Type B pancreatic cell (in vitro differentiated cells): ENCODE results near the gene CENPO. TPM values are rescaled to one million over a fixed set of nuclear protein-coding genes. Genes with fewer than 3 reads are reported as not detected.
A peak's percentile ranks its signal among the peaks of the same experiment; 100 is the strongest.
"Not testable (repeated sequence)": the region's sequence is repeated elsewhere in the genome, so short reads cannot be mapped to it uniquely, and the experiment has no call there.

Experiments used
- DNase-seq: peaks from one replicate; pipeline ENCODE4 v3.0.0; 2021; ENCODE audit warnings: mixed read lengths; ENCODE audit not compliant: unreplicated experiment; ENCODE audit errors: extremely low spot score
- H3K27ac Mint-ChIP-seq: 2 replicates; pipeline ENCODE4 v1.8.0; 2021; ENCODE audit warnings: mild to moderate bottlenecking, mixed read lengths
- H3K27me3 Mint-ChIP-seq: 2 replicates; pipeline ENCODE4 v1.8.0; 2021; ENCODE audit warnings: mixed read lengths
- H3K36me3 Mint-ChIP-seq: 2 replicates; pipeline ENCODE4 v1.8.0; 2021; ENCODE audit warnings: mixed read lengths
- H3K4me1 Mint-ChIP-seq: one replicate; pipeline ENCODE4 v1.8.0; 2021; ENCODE audit warnings: mixed read lengths; ENCODE audit not compliant: unreplicated experiment
- H3K4me3 Mint-ChIP-seq: 2 replicates; pipeline ENCODE4 v1.8.0; 2021; ENCODE audit warnings: mild to moderate bottlenecking, mixed read lengths
- H3K9me3 Mint-ChIP-seq: 2 replicates; pipeline ENCODE4 v1.8.0; 2021; ENCODE audit warnings: mixed read lengths
- total RNA-seq: library from RNA; stranded (reverse); gene quantifications from 2 replicates; pipeline ENCODE4 v1.2.1, GENCODE V29; 2021; ENCODE audit warnings: low replicate concordance
- TF ChIP-seq, protein P1 (sequence below): fragments of 200-600 bp; sonication (generic); conservative IDR thresholded peaks from 2 replicates; pipeline ENCODE4 v1.5.0; 2021; ENCODE audit warnings: antibody characterized with exemption, mild to moderate bottlenecking

The CENPO gene
- total RNA-seq, 1 donor from 2014 or later: 39.7 TPM

DNA sequence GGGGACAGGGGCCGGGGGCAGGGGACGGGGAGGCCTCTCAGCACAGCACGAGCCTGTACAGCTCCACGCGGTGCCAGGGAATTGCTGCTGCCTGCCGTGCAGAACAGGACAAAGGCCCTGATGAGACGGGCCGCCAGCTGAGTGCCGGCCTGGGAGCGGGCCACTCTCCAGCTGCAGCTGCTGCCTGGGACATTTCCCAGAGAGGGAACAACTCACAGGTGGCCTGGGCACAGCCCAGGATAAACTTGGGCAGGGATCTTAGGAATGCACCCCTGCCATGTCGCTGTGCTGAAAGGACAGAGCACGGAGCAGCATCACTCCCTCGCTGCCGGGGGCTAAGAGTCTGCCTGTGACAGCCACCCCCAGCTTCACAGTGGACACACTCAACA lies 38.8 kb downstream of the CENPO start:
- TF ChIP-seq, protein P1, sequence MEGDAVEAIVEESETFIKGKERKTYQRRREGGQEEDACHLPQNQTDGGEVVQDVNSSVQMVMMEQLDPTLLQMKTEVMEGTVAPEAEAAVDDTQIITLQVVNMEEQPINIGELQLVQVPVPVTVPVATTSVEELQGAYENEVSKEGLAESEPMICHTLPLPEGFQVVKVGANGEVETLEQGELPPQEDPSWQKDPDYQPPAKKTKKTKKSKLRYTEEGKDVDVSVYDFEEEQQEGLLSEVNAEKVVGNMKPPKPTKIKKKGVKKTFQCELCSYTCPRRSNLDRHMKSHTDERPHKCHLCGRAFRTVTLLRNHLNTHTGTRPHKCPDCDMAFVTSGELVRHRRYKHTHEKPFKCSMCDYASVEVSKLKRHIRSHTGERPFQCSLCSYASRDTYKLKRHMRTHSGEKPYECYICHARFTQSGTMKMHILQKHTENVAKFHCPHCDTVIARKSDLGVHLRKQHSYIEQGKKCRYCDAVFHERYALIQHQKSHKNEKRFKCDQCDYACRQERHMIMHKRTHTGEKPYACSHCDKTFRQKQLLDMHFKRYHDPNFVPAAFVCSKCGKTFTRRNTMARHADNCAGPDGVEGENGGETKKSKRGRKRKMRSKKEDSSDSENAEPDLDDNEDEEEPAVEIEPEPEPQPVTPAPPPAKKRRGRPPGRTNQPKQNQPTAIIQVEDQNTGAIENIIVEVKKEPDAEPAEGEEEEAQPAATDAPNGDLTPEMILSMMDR: no peak
- Mint-ChIP-seq H3K27ac (no peak overlapping the region), H3K27me3 (peaks cover 3% of the 10 kb centered on the region), H3K4me1 (peaks cover 21% of the 10 kb centered on the region), H3K36me3 (peaks cover 11% of the 10 kb centered on the region), H3K9me3 (no peaks in the 10 kb centered on the region), H3K4me3 (no peak overlapping the region)
- DNase-seq: no peak

DNA sequence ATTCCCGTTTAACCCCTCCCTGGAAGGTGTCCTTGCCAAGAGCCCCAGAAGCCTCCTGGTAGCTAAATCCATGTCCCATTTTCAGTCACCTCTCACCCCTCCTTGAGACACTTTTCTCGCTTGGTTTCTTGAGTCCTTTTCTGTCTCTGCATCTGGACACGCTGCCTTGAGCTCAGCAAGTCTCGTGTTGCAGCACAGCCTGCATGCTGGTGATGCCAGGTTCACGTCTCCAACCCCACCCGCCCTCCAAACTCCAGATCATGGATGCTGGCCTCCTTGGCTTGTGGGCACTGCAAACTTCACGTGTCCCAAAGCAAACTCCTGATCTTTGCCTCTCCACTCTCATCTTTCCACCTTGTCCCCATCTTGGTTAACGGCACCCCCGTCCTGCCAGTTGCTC lies 39.3 kb downstream of the CENPO start:
- Mint-ChIP-seq H3K27ac (peak overlapping the region; percentile 22), H3K9me3 (no peaks in the 10 kb centered on the region), H3K27me3 (peaks cover 3% of the 10 kb centered on the region), H3K36me3 (peaks cover 15% of the 10 kb centered on the region), H3K4me1 (peaks cover 20% of the 10 kb centered on the region), H3K4me3 (no peak overlapping the region)
- TF ChIP-seq, protein P1: no peak
- no peak for DNase-seq

DNA sequence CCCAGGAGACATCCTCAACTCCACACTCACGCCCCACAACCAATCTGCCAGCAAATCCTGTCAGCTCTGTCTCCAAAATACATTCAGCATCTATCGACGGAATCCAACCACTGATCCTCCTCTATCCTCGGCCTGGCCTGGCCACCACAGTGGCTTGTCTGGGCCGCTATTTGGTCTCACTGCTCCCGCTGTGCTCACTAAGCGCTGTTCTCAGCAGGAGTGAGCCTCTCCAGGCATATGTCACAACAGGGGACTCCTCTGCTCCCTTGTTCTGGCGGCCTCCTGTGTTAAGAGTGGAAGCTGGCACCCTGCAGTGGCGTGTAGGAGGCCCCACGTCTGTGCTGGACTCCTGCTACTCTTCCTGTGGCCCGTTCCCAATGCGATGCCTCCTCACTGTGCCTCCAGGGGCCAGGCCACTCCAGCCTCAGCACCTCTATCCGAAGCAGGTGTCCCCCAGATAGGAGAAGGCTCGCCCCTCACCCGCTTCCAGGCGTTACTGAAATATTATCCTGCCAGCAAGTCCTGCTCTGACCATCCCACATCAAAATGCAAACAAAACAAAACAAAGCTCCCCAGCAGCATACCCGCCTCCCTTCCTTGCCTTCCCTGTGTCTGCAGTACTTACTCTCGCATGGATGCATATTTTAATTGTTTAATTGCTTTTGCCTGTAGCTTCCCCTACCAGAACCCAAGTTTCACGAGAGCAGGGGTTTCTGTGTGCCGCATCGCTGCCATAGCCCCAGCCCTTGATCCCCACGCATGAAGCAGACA lies 39.9 kb downstream of the CENPO start:
- no peak for DNase-seq
- Mint-ChIP-seq H3K36me3 (peaks cover 15% of the 10 kb centered on the region), H3K4me1 (peaks cover 14% of the 10 kb centered on the region), H3K9me3 (no peaks in the 10 kb centered on the region), H3K4me3 (no peak overlapping the region), H3K27ac (peak overlapping the region; percentile 22), H3K27me3 (no peaks in the 10 kb centered on the region)
- TF ChIP-seq, protein P1: no peak

DNA sequence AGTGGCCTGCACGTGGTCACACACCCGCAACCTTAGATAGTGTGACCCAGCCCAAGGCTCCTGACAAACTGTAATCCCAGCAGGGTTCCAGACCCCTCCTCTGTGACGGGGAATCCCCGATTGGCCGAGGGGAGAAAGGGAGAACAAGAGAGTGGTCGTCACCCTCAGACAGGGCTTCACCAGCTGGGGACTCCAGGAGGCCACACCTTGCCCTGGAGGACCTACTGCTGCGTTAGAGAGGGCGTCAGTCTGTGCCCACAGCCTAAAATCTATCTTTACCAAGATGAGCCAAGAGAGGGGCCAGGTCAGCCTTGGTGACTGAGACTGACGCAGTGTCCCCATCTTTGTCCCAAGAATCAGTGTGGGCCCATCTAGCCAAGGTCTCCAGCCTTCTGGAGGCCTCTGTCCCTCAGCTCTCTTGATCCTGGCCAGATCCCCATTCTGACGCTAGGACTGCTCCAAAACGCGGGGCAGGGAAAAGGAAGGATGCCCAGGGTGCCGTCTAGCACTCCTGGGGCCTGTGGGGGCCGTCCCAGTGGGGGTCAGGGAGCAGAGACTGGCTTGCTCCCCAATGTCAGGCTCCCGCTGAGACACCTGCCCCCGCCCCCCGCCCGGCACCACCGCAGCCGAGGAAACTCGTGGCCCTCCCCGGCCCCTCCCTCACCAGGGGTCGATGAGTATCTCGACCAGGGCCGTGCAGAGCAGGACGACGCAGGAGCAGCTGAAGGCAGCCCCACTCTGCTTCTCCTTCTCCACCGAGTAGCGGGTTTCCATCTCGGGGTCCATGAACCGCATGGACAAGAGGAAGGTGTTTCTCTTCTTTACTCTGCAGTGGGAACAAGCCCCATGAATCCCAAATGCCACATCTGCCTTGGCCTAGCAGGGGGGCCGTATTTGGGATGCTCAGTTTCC lies 40.9 kb downstream of the CENPO start:
- Mint-ChIP-seq H3K9me3 (no peaks in the 10 kb centered on the region), H3K4me3 (no peak overlapping the region), H3K4me1 (peaks cover 14% of the 10 kb centered on the region), H3K27ac (no peak overlapping the region), H3K36me3 (peaks cover 15% of the 10 kb centered on the region), H3K27me3 (no peaks in the 10 kb centered on the region)
- DNase-seq: no peak
- TF ChIP-seq, protein P1: no peak

DNA sequence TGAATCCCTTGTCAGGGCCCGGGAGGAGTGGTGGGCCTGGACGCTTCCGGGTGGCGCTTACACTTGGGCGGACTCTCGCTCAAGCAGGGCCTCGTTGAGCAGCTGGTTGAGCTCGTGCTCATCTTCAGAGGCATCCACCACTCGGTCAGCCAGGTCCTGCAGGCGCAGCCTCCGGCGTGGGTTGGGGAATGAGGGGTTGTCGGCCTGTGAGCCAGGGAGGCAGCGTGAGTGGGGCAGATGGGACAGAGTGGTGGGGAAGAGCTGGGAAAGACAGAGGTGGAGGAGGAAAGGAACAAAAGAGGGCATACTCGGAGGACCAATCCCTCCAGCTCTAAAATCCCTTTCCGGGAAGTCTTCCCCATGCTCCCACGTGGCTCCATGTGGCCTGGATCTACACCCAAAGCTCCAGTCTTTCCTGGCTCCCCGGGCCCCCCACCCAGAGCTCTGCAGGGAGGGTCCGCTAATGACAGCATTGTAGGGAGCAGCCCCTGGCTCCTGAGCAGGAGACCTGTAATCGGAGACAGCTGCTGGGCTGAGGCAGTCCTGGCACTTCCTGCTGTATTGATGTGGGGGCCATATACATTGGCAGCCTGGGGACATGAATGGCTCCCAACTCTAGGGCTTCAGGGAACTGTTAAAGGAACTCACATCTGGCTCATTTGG lies 41.6 kb downstream of the CENPO start:
- Mint-ChIP-seq H3K27me3 (no peaks in the 10 kb centered on the region), H3K27ac (no peak overlapping the region), H3K4me3 (no peak overlapping the region), H3K4me1 (peaks cover 14% of the 10 kb centered on the region), H3K9me3 (no peaks in the 10 kb centered on the region), H3K36me3 (peaks cover 15% of the 10 kb centered on the region)
- TF ChIP-seq, protein P1: no peak
- no peak for DNase-seq

DNA sequence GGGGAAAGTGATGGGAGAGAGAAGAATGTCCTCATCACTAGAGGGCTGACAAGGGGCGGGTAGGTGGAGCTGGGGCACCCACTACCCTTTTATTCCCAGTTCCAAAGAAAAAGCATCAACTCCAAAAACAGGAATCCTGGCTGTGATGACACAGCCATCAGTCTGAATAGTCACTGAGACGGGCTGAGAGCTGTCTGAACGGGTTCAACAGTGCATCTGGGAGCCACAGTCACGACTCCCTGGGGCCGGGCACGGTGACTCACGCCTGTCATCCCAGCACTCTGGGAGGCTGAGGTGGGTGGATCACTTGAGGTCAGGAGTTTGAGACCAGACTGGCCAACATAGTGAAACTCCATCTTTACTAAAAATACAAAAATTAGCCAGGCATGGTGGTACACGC lies 42.2 kb downstream of the CENPO start:
- peaks cover 14% of the 10 kb centered on the region for H3K4me1 Mint-ChIP-seq
- not testable (repeated sequence) for H3K9me3 Mint-ChIP-seq

More for the DNA sequence above, 42.2 kb downstream of the CENPO start:
- not testable (repeated sequence) for H3K4me3 Mint-ChIP-seq, H3K27me3 Mint-ChIP-seq, DNase-seq, H3K27ac Mint-ChIP-seq
- peaks cover 15% of the 10 kb centered on the region for H3K36me3 Mint-ChIP-seq
